HG03108 (cell line): Measurements from ENCODE around the gene TNNT2.

Experiments
- ATAC-seq: cut with Tn5 transposase; IDR thresholded peaks from one replicate; pipeline ENCODE4 v1.9.1; 2021; ENCODE audit warnings: moderate library complexity; ENCODE audit not compliant: unreplicated experiment

The TNNT2 gene

DNA sequence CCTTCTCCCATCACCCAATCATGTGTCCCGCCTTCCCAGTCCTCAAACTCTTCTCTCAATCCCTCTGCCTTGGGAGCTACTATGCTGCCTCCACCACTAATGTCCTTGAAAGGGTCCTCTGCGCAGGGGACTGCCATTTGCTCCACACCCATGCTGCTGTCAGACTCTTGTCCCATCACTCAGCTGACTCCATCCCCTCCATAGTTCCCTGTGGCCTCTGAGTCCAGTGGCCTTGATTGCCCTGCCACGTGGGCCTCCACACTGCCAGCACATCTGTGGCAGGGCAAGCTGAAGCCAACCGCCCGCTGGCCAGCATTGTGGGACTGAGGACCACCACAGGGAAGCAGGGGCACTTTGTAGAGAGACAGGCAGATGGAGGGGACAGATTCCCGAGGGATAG is 1.3 kb upstream of the TNNT2 start:
- ATAC-seq = no peak

GRCh38 chr1:201376464-201377374 is 761 bp downstream of the TNNT2 start:
- ATAC-seq = no peak

DNA sequence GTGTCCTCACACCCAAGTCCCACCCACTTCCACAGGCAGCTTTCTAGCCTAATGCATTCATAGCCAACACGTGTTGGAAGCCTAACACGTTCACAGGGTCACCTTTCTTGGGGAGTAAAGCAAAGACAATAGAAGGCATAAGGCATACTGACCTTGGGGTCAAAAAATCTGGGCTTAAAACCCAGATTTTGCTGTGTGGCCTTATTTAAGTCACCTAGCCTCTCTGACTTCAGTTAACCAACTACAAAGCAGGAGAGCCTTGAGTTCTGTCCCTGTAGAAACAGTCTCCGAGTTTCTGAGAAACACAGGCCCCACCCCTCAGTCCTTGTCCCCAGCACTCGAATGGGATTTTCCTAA is 1.4 kb downstream of the TNNT2 start:
- ATAC-seq = no peak

DNA sequence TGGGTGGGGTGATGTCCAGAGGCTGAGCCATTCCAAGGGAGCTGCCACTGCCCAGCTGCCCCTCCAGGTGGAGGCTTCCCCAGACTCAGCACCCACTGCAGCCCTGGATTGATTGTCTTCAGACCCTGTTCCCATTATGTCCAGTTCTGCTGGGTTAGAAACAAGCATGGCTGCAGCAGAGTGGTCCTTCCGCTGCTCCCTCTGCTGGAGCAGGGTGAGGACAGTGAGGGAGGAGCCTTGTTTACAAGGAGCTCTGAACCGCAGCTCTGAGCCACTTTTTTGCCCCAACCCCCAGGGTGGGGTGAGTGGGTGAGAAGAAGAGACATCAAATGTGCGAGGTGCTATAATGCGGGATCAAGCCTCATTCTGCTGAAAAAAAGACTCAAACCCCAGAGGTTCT is 2.3 kb downstream of the TNNT2 start:
- no peak for ATAC-seq

DNA sequence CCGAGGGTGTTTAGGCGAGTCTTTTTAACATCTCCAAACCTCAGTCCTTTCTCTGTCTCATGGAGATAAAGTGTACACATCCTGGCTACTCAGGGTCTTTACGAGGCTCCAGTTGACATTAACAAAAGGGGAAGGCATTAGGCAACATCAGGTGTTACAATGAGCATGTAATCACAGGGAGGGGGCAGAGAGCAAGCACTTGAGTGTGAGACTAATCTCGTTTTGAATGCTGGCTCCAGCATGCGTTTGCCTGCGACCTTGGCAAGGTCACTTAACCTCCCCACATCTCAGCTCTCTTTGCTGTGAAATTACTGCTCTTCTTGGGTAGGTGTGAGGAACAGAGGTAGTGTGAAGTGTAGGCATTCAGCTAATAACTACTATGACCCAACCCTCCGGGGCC is 3.1 kb downstream of the TNNT2 start:
- ATAC-seq = no peak

DNA sequence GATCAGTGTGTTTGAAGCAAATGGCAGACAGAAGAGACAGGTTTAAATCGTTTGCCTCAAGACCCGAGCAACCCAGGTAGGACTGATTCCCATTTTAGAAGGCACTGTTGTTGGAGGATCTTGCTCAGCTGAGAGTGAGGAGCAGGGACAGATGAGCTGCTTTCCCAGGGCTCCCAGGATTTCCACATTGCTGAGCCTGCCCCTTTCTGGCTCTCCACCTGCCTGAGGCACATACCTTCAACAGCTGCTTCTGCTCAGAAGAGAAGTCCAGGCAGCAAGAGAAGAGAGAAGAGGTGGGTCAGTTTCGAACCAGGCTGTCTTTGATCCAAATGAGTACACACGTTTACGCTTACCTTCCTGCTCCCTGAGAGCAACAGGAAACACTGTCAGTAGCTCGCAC is 5.7 kb downstream of the TNNT2 start:
- ATAC-seq = no peak

DNA sequence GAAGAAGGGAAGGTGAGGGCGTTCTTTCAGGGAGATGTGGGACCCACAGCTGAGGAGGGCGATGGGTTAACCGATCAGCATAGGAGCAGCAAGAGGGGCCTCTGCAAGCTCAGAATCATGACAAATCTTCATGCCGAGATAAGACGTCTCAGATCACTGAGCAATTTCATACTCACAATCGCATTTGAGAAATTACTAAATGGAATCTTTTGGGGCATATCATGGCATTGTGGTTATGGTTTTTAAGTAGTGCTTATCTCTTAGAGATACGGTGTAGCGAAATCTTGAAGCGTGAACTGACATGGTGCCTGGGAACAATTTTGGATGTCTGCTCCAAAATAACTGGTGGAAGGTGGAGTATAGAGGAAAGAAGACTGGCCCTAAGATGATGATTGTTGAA is 6.2 kb downstream of the TNNT2 start:
- ATAC-seq = no peak

DNA sequence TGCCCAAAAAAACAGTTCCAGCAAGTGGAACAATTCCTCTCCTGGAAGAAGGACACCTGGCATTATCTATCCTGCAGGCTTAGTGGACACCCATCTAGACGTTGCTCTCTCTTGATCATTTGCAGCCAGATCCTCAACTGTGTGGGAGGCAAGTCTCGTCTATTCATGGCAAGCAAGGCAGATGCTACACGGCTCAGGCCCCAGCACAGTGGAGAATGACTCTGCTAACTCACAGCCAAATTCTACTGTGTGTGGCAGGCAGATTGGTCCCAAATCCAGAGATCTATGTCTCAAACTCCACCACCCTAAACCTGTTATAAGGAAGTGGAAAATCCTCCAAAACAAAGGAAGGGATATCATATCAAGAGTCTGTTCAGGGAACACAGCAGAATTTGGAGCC is 7.0 kb downstream of the TNNT2 start:
- ATAC-seq = no peak

- ATAC-seq = no peak
These were observed 8.3 kb downstream of the TNNT2 start for GRCh38 chr1:201369209-201369608.

DNA sequence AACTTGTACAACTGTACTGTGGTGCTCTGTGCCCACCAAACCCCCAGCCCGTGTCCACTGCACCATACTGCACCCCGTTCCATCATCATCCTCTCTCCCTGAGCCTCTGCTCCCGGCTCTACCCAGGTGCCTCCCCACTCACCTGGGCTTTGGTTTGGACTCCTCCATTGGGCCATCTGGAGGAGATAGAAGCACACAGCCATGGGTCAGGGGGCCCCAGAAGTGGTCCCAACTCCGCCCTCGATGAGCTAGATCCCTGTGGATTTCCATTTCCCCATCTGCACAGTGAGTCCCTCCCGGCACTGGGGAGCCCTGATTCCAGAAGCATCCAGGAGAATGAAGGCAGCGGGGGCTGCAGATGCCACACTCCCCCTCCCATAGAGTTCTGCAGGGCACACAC is 10.8 kb downstream of the TNNT2 start:
- no peak for ATAC-seq

GRCh38 chr1:201365251-201365650 is 12.2 kb downstream of the TNNT2 start:
- ATAC-seq = no peak

DNA sequence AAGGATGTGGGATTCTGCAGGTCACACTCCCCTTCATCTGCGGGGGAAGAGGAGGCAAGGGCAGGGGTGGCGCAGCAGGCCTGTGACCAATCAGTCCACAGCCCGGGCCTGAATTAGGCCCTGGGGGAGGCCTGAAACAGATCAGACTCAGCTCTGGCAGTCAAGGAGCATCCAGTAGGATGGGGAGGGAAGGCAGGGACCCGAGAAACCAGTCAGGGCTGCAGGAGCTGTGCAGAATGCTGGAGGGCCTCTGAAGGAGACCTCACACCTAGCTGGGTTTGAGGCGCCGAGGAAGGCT is 12.7 kb downstream of the TNNT2 start:
- ATAC-seq = no peak

DNA sequence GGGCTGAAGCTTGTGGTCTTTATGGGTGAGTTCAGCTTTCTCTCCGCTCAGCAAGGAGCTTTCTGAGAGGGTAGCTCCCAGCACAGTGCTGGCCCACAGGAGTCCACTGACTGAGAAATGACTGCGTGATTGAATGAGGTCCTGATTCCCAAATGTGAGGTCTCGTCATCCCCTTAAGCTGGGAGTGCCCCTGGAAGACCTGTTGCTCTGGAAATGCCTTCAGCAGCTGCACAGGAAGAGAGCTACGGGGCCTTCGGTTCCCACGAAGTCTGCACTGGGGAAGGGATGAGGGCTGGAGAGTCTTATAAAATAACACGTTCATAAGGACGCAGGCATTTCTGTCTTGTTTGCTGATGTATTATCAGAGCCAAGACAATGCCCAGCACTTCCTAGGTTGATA is 14.0 kb downstream of the TNNT2 start:
- no peak for ATAC-seq

DNA sequence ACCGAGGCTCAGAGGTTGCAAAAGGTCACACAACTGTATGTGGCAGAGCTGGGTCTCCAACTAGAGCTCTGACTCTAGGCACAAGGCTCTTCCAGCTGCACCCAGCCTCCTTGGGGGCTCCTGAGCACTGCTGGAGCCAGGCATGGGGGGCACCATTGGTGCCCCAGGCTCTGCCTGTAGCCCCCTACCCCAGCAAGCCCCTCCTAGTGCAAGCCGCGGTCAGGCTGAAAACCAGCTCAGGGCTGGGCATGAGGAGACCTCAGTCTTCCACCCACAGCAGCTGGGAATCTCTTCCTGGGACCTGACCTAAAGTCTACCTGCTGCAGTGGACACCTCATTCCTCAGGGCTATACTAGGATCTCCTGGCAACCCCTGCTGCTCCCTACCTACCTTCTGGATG is 14.6 kb downstream of the TNNT2 start:
- ATAC-seq = no peak

GRCh38 chr1:201361652-201362504 is 15.6 kb downstream of the TNNT2 start:
- ATAC-seq = no peak

DNA sequence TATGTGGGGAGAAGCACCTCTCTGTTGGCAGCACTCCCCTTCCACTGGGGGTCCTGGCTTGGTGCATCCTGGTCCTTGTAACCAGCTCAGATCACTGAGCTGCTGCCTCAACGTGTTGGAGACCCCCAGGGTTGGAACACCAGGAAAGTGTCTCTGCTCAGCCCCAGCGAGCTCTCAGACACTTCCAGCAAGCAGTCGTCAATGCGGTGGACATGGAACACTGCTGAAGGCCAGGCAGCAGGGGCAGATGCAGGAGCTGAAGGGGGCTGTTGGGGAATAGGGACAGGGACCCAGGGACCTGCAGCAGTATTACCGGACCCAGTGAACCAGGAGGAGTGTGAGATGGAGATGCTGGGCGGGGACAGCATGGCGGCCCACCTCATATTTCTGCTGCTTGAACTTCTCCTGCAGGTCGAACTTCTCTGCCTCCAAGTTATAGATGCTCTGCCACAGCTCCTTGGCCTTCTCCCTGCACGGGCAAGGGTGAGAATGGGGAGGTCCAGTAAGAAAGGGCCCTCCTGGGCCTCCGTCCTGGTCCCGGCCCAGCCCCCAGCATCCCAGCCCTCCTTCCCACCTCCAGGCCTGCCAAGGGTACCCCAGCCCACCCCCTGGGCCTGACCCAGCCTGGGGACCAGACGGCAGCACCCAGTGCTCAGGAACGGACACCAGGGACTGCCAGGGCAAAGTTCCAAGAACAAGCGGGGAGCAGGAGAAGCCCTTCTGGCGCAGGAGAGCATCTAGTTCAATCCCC is 16.4 kb downstream of the TNNT2 start:
- no peak for ATAC-seq

- ATAC-seq = no peak
These were observed 17.0 kb downstream of the TNNT2 start for GRCh38 chr1:201360486-201360885.

DNA sequence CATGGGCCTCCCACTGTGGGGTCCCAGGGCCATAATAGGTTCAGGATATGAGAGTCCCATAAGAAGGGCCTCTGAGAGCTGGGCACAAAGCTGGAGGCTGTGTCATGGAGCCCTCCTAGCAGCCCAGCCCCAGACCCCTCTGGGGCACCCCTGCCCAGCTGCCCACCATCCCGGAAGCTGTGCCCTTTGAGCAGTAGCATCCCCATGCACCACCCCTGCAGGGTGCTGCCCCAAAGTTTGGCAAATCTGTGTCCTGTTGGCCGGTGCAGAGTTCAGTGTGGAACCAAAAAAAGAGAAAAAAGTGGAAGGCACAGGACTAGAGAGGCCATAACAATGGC is 17.6 kb downstream of the TNNT2 start:
- ATAC-seq = no peak

DNA sequence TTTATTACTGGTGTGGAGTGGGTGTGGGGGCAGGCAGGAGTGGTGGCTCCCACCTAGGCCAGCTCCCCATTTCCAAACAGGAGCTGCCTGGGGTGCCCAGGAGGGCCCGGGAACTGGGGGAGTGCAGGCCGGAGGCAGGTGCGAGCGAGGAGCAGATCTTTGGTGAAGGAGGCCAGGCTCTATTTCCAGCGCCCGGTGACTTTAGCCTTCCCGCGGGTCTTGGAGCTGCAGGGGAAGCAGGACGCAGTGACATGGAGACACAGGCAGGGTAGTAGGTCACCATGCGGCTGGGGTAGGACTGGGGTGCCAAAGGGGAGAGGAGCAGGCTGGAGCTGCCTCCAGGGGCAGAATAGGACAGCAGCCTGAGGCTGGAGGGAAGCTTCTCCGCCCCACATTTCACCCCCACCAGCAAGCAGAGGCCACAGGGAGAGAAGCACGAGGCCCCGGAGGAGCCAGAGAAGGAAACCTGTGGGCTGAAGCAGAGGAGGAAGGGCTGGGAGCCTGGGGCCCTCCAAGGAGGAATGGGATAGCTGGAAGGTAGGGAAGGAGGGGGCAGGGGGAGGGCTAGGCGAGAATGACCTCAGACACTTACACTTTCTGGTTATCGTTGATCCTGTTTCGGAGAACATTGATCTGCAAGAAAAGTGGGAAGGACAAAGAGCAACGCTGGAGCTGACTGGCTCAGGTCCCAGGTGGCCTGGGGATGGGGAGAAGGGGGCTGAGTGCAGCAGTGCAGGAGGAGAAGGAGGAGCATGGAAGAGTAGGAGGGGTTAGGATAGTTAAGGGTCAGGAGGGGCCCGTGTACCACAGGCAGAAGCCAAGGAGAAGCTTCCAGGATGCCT is 18.2 kb downstream of the TNNT2 start:
- ATAC-seq = no peak

DNA sequence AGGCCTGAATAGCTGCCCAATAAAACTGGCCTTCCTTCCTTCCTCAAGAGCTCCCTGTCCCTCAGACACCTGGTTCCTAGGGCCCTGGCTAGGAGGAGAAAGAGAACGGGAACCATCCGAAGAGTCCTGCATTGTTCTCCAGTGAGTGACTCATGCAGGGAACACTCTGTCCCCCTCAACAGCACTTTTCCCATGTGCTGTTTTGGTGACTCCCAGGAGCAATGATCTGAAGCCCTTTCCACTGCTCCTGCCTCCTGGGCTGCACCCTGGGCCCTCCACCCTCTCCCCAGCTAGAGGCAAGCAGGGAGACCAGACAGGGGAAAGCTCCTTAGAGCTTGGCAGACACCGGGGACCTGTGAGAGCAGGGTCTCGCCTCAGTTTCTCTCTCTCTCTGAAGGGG is 18.9 kb downstream of the TNNT2 start:
- no peak for ATAC-seq
